K562 (cell line): ENCODE measurements around the gene IRX2. TPM values are rescaled to one million over a fixed set of nuclear protein-coding genes. Genes with fewer than 3 reads are reported as not detected.

Source experiments
- ATAC-seq: fragments of 200-7000 bp; cut with Tn5 transposase; 3 replicates; pipeline ENCODE4 v1.9.1; 2020; ENCODE audit warnings: moderate library complexity
- BruUV-seq: library from RNA; stranded (reverse); fragments of 400-500 nt; replicated peaks from 2 replicates; lab custom pipeline; 2021; lab: Mats Ljungman, UMichigan
- CTCF ChIA-PET: fragments of 300-600 bp; formaldehyde crosslinking; extraction: SDS; loops from one replicate; lab custom pipeline; 2021; ENCODE audit warnings: low intra/inter-chr PET ratio; lab: Yijun Ruan, JAX
- POLR2A ChIA-PET: fragments of 300-600, 350-650 bp; sonication (Branson Sonifier 250); formaldehyde crosslinking; extraction: SDS; loops from one replicate; lab custom pipeline; 2021; ENCODE audit warnings: antibody characterized with exemption, inconsistent platforms; lab: Yijun Ruan, JAX
- DNase-seq, 4 experiments: peaks; one replicate each; pipeline versions ENCODE4 v3.0.0 to v3.0.0-alpha.2; 2011 to 2018; ENCODE audit warnings: low spot score in 3 of 4, mixed read lengths in 3 of 4; ENCODE audit errors: extremely low read depth in 1 of 4
- FAIRE-seq: peaks from 2 replicates; lab custom pipeline; 2011; peaks lifted over from hg19 to GRCh38; lab: Jason Lieb, UNC
- H2AFZ ChIP-seq: 2 replicates; pipeline ENCODE4 v1.6.0; 2011; ENCODE audit warnings: low read depth, low read length, control low read depth, inconsistent platforms
- H3K27ac ChIP-seq: fragments of 200-600 bp; 3 replicates; pipeline ENCODE4 v1.8.0; 2011; ENCODE audit warnings: low read depth, mild to moderate bottlenecking, control low read depth, inconsistent platforms, low read length, moderate library complexity, mixed read lengths; ENCODE audit errors: extremely low read depth
- H3K27me3 ChIP-seq, 2 experiments: fragments of 300-600 bp in 1 of 2; 2 replicates in 1 of 2; 3 replicates in 1 of 2; pipeline versions ENCODE4 v1.6.0 to v1.8.0; 2011; ENCODE audit warnings: inconsistent platforms in 2 of 2, low read length in 2 of 2, mild to moderate bottlenecking in 1 of 2, mixed read lengths in 1 of 2, moderate library complexity in 1 of 2; ENCODE audit not compliant: control insufficient read depth in 2 of 2, insufficient read depth in 2 of 2
- H3K36me3 ChIP-seq: fragments of 300-600 bp; 3 replicates; pipeline ENCODE4 v1.8.0; 2011; ENCODE audit warnings: mild to moderate bottlenecking, low read length, inconsistent platforms; ENCODE audit not compliant: control insufficient read depth, insufficient read depth
- H3K4me1 ChIP-seq, 2 experiments: fragments of 200-600 bp in 1 of 2; replicated peaks in 1 of 2; 2 replicates in 1 of 2; 3 replicates in 1 of 2; pipeline versions ENCODE4 v1.5.1 to v1.8.0; 2011; ENCODE audit warnings: inconsistent platforms in 2 of 2, low read length in 2 of 2, mild to moderate bottlenecking in 1 of 2, mixed read lengths in 1 of 2, moderate library complexity in 1 of 2; ENCODE audit not compliant: control insufficient read depth in 2 of 2, insufficient read depth in 2 of 2
- H3K4me2 ChIP-seq: 2 replicates; pipeline ENCODE4 v1.6.1; 2011; ENCODE audit warnings: low read length, control low read depth, inconsistent platforms, mixed read lengths; ENCODE audit not compliant: insufficient read depth
- H3K4me3 ChIP-seq: fragments of 200-600 bp; sonication (generic), shearing (Covaris generic); 2 replicates; pipeline ENCODE4 v1.5.1; 2016; ENCODE audit warnings: control low read depth, inconsistent platforms
- H3K79me2 ChIP-seq: fragments of 200-600 bp; 3 replicates; pipeline ENCODE4 v1.8.0; 2011; ENCODE audit warnings: low read length, inconsistent platforms; ENCODE audit not compliant: control insufficient read depth, insufficient read depth
- H3K9ac ChIP-seq, 2 experiments: 2 replicates each; pipeline versions ENCODE4 v1.6.0 to v1.6.1; 2011; ENCODE audit warnings: low read depth in 2 of 2, low read length in 2 of 2, control low read depth in 1 of 2, inconsistent platforms in 1 of 2, mild to moderate bottlenecking in 1 of 2, mixed read lengths in 1 of 2; ENCODE audit not compliant: insufficient read depth in 1 of 2
- H3K9me1 ChIP-seq: one replicate; pipeline ENCODE4 v1.6.0; 2011; ENCODE audit warnings: inconsistent platforms, mild to moderate bottlenecking, low read length, moderate library complexity; ENCODE audit not compliant: control insufficient read depth, insufficient read depth
- H3K9me3 ChIP-seq: replicated peaks from 2 replicates; pipeline ENCODE4 v1.5.1; 2011; ENCODE audit warnings: low read depth, low read length, inconsistent platforms; ENCODE audit not compliant: control insufficient read depth, insufficient read depth
- H4K20me1 ChIP-seq: replicated peaks from 2 replicates; pipeline ENCODE4 v1.6.1; 2011; ENCODE audit warnings: low read length, inconsistent platforms, mixed read lengths; ENCODE audit not compliant: control insufficient read depth, insufficient read depth
- CHD4 ChIP-seq: fragments of 200-600 bp; sonication (generic); IDR thresholded peaks from 3 replicates; pipeline ENCODE4 v1.6.1; 2012; ENCODE audit warnings: low read depth, mild to moderate bottlenecking, mixed read lengths, low read length, inconsistent platforms; ENCODE audit not compliant: insufficient read depth, insufficient replicate concordance, poor library complexity, severe bottlenecking
- GABPB1 ChIP-seq: sonication (generic); formaldehyde crosslinking; IDR thresholded peaks from 2 replicates; pipeline ENCODE4 v1.8.0; 2022; ENCODE audit warnings: mild to moderate bottlenecking, missing genetic modification reagents
- NRF1 ChIP-seq, 2 experiments: fragments of 450-650 bp; IDR thresholded peaks in 1 of 2; conservative IDR thresholded peaks in 1 of 2; 2 replicates each; pipeline ENCODE4 v1.6.1; 2014; ENCODE audit warnings: mild to moderate bottlenecking in 2 of 2
- SRSF1 ChIP-seq: fragments of 200-400 bp; formaldehyde crosslinking; IDR thresholded peaks from 2 replicates; pipeline ENCODE4 v1.6.1; 2017; ENCODE audit warnings: mild to moderate bottlenecking, low read depth, low read length, moderate library complexity
- ZC3H8 ChIP-seq: fragments of 450-650 bp; IDR thresholded peaks from 2 replicates; pipeline ENCODE4 v1.6.1; 2017
- ZKSCAN1 ChIP-seq: fragments of 150-350 bp; IDR thresholded peaks from 2 replicates; pipeline ENCODE4 v1.6.1; 2016; ENCODE audit warnings: low read depth, low read length
- ZNF232 ChIP-seq: sonication (generic); formaldehyde crosslinking; IDR thresholded peaks from 2 replicates; pipeline ENCODE4 v1.8.0; 2022; ENCODE audit warnings: mild to moderate bottlenecking, missing genetic modification reagents
- ZNF311 ChIP-seq: fragments of 250-450 bp; sonication (Bioruptor Pico); IDR thresholded peaks from 2 replicates; pipeline ENCODE4 v1.4.0; 2020; ENCODE audit warnings: mild to moderate bottlenecking, moderate library complexity
- WGBS: fragments of 100-300 bp; shearing (Covaris generic); methylation state at CpG from one replicate; pipeline ENCODE4 v1.1.6; 2016; ENCODE audit warnings: low coverage, mixed read lengths; ENCODE audit not compliant: insufficient coverage; ENCODE audit errors: missing lambda C conversion rate; 5-methylcytosine and 5-hydroxymethylcytosine counted together
- in situ Hi-C: fragments of 300-500 bp; cut with MboI; formaldehyde crosslinking; loops from 4 replicates; pipeline ENCODE4 v1.15.0; 2018; ENCODE audit warnings: inconsistent platforms, mixed read lengths
- intact Hi-C: fragments of 100-400 bp; cut with micrococcal nuclease; formaldehyde crosslinking; loops from 2 replicates; pipeline ENCODE4 v1.14.2; 2022
- polyA plus RNA-seq, 8 experiments: library from polyadenylated mRNA; depleted of rRNA in 4 of 8; stranded (reverse) in 5 of 8; unstranded in 3 of 8; fragments of >200 nt; fragmentation: Nextera tagmentation in 2 of 8; fragmentation: Illumina TruSeq in 1 of 8; extraction: Ambion mirVana in 2 of 8; extraction: Trizol in 1 of 8; gene quantifications; 2 replicates each; pipeline versions ENCODE4 v1.2.1 to v1.2.3, GENCODE V29; 2011 to 2014; ENCODE audit warnings: inconsistent platforms in 1 of 8, missing spikeins in 1 of 8
- total RNA-seq, 7 experiments: library from RNA; depleted of rRNA in 6 of 7; stranded (reverse); fragments of >200 nt in 6 of 7; fragmentation: Illumina TruSeq in 2 of 7; extraction: Trizol in 2 of 7; gene quantifications; 2 replicates each; pipeline versions ENCODE4 v1.2.1 to v1.2.3, GENCODE V29; 2011 to 2021; ENCODE audit warnings: low replicate concordance in 1 of 7
- TF ChIP-seq, protein P1 (sequence below): fragments of 450-650 bp; formaldehyde crosslinking; IDR thresholded peaks from 2 replicates; pipeline ENCODE4 v1.4.0; 2020; ENCODE audit warnings: mild to moderate bottlenecking, moderate library complexity

The IRX2 gene
- total and polyA plus RNA-seq, 9 of the 15 experiments (the other 6 are each of a cell fraction or from before 2014, with no cell fraction given) = 0.13 TPM; not detected in 8

DNA sequence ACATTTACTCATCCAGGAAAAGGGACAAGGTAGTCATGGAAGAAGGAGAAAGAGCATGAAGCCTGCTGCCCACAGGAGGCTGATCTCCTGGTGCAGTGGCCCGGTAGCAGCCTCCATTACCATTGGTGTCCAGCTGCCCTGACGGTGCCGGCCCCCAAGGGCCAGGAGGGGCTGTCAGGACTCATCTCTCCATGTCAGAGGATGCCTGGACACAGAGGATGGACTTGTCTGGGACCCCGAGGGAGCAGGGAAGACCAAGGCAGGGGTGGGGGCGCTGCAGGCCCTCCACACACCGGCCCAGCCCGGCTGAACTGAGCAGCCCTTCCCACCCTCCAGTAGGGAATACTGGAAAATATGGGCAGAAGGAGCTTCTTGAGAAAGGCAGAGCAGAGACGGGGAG, 52.2 kb downstream of the IRX2 start:
- FAIRE-seq = no peak
- WGBS = 1% methylated on average over 8 of the region's 8 CpGs
- no peak overlapping the region; a peak in 1 of 4 replicates for H3K9ac ChIP-seq
- BruUV-seq = no TSS peak
- TF ChIP-seq, protein P1, sequence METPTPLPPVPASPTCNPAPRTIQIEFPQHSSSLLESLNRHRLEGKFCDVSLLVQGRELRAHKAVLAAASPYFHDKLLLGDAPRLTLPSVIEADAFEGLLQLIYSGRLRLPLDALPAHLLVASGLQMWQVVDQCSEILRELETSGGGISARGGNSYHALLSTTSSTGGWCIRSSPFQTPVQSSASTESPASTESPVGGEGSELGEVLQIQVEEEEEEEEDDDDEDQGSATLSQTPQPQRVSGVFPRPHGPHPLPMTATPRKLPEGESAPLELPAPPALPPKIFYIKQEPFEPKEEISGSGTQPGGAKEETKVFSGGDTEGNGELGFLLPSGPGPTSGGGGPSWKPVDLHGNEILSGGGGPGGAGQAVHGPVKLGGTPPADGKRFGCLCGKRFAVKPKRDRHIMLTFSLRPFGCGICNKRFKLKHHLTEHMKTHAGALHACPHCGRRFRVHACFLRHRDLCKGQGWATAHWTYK = no peak
- no peak for TF ChIP-seq ZC3H8
- TF ChIP-seq ZNF232 (CRISPR knock-in tag) = no peak
- TF ChIP-seq CHD4 = no peak
- no peak for TF ChIP-seq SRSF1
- TF ChIP-seq ZKSCAN1 = no peak
- TF ChIP-seq NRF1 (conservative IDR thresholded peaks at IDR 0.05 in 1 of 2, IDR thresholded peaks at IDR 0.05 in 1 of 2) = no peak
- no peak for TF ChIP-seq ZNF311
- TF ChIP-seq GABPB1 (CRISPR knock-in tag) = no peak
- intact Hi-C loops (no loop called here), in situ Hi-C loops (no loop called here)
- H3K36me3 ChIP-seq = no peaks in the 10 kb centered on the region
- H2AFZ ChIP-seq = no peak overlapping the region
- no peaks in the 10 kb centered on the region for H3K4me1 ChIP-seq
- no peaks in the 10 kb centered on the region for H3K79me2 ChIP-seq
- DNase-seq = no peak
- H3K27ac ChIP-seq = no peak overlapping the region
- ChIA-PET POLR2A (no interaction called here), CTCF (no interaction called here)
- H3K4me2 ChIP-seq = no peak overlapping the region
- H4K20me1 ChIP-seq = peaks cover 6% of the 10 kb centered on the region; the same call in 1 of the 2 replicates
- H3K9me3 ChIP-seq = no peaks in the 10 kb centered on the region
- no peak overlapping the region for H3K4me3 ChIP-seq
- no peak for ATAC-seq
- H3K9me1 ChIP-seq = peaks cover 2% of the 10 kb centered on the region
- H3K27me3 ChIP-seq = peaks cover 15 to 67% of the 10 kb centered on the region in 2 experiments
